Loucy (cell line): Measurements from ENCODE around the gene RBM19.

Source experiments
- H2AFZ ChIP-seq: fragments of 200-600 bp; sonication (generic); 2 replicates; pipeline ENCODE4 v1.6.0; 2016; ENCODE audit warnings: antibody characterized with exemption, mild to moderate bottlenecking, low read length, moderate library complexity
- H3F3A ChIP-seq: fragments of 200-600 bp; 2 replicates; pipeline ENCODE4 v1.6.0; 2016; ENCODE audit warnings: antibody characterized with exemption, low read depth, mild to moderate bottlenecking
- H3K27me3 ChIP-seq: fragments of 200-600 bp; sonication (generic); 2 replicates; pipeline ENCODE4 v1.6.1; 2014; ENCODE audit warnings: low read length, mild to moderate bottlenecking; ENCODE audit not compliant: insufficient read depth, poor library complexity, severe bottlenecking
- H3K36me3 ChIP-seq: fragments of 200-600 bp; sonication (generic); 2 replicates; pipeline ENCODE4 v1.6.1; 2016; ENCODE audit warnings: low read length; ENCODE audit not compliant: insufficient read depth
- H3K4me1 ChIP-seq: fragments of 200-600 bp; sonication (generic); 2 replicates; pipeline ENCODE4 v1.5.1; 2014; ENCODE audit warnings: low read length, mild to moderate bottlenecking; ENCODE audit not compliant: insufficient read depth, poor library complexity, severe bottlenecking
- H3K4me2 ChIP-seq: fragments of 200-600 bp; sonication (generic); 2 replicates; pipeline ENCODE4 v1.6.0; 2014; ENCODE audit warnings: antibody characterized with exemption, low read length, low read depth, mild to moderate bottlenecking; ENCODE audit not compliant: poor library complexity, severe bottlenecking
- H3K4me3 ChIP-seq: fragments of 200-600 bp; sonication (generic); 2 replicates; pipeline ENCODE4 v1.5.1; 2014; ENCODE audit warnings: low read length, mild to moderate bottlenecking, mixed read lengths; ENCODE audit not compliant: poor library complexity, severe bottlenecking
- H3K79me2 ChIP-seq: fragments of 200-600 bp; sonication (generic); 2 replicates; pipeline ENCODE4 v1.6.1; 2014; ENCODE audit warnings: low read length; ENCODE audit not compliant: insufficient read depth
- H3K9ac ChIP-seq: fragments of 200-600 bp; sonication (generic); 2 replicates; pipeline ENCODE4 v1.6.0; 2014; ENCODE audit warnings: mild to moderate bottlenecking, low read depth, low read length, moderate library complexity; ENCODE audit not compliant: poor library complexity, severe bottlenecking
- H3K9me2 ChIP-seq: fragments of 200-600 bp; sonication (generic); replicated peaks from 2 replicates; pipeline ENCODE4 v1.6.1; 2016; ENCODE audit warnings: low read depth, low read length, mixed read lengths
- H3K9me3 ChIP-seq: fragments of 200-600 bp; sonication (generic); 2 replicates; pipeline ENCODE4 v1.6.1; 2014; ENCODE audit warnings: mild to moderate bottlenecking, antibody characterized with exemption, low read length, low read depth; ENCODE audit not compliant: insufficient read depth
- H4K20me1 ChIP-seq: fragments of 200-600 bp; sonication (generic); 2 replicates; pipeline ENCODE4 v1.6.0; 2014; ENCODE audit warnings: antibody characterized with exemption, low read length, mild to moderate bottlenecking; ENCODE audit not compliant: insufficient read depth, poor library complexity, severe bottlenecking
- EZH2phosphoT487 ChIP-seq: fragments of 200-600 bp; IDR thresholded peaks from 2 replicates; pipeline ENCODE4 v1.6.1; 2018; ENCODE audit warnings: antibody characterized with exemption, mild to moderate bottlenecking, moderate library complexity, borderline replicate concordance
- TF ChIP-seq, protein P1 (sequence below): fragments of 200-600 bp; sonication (generic); conservative IDR thresholded peaks from 2 replicates; pipeline ENCODE4 v1.5.1; 2014; ENCODE audit warnings: mild to moderate bottlenecking, antibody characterized with exemption, low read length

The RBM19 gene

DNA sequence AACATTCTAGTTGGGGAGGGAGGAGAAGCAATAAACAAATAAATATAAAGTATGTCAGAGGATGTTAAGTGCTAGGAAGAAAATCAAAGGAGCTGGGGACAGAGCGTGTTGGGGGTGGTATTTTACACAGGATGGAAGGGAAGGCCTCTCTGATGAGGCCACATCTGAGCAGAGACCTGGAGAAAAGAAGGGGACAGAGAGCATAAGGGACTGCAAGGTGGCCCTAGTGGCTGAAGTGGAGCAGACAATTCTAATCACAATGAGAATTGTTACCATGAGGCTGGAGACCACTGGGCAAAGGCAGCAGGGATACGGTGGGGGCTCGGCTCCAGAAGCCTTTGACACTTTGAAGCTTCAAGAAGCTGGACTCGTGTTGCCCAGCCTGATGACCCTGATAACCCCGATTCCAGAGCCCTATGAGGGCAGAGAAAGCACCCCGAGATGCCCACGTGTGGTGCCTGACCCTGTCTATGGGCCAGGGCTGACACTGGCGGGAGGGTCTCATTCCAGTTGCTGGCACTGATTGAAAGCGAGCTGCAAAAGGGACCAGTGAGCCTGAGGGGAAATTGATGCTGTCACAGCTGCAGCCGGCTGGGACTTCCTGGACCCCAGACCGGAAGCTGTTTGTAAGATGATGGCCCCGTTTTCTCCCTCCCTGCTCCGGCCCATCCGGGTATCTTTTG, 169.1 kb downstream of the RBM19 start:
- Histone ChIP-seq H3K9ac (no peak overlapping the region), H3K4me3 (no peak overlapping the region)

DNA sequence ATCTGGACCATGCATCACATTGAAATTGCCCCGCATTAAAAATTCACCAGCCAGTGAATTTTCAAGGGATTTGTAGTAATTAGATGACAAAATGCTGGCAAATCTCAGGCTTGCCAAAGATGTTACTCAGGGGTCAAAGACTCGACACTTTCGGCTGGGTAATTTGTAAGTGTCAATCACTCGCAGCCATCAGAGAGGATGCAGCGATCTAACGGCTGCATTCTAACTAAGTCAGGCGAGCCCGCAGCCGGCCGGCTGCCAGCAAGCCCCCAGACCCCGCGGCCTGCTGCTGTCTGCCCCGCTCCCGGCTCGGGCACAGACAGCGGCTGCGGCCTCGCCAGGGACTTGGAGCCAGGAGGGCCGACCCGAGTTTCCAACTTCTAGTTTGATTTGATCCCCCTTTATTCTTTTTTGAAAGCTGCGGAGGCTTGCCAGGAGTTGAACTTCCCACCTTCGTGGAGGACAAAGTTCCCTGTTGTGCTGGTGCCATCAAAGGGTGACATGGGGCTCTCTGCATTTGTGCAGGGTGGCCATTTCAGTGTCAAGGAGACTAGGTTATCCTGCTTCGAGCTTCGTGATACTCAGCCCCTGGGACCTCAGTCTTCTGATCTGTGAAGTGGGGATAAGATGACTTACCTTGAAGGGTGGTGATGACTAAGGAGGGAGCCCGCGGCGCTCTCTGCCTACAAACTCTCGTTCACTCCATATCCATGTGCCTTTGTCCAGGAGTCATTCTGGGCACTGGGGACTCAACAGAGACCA, 169.9 kb downstream of the RBM19 start:
- Histone ChIP-seq H3K9ac (no peak overlapping the region), H4K20me1 (no peaks in the 10 kb centered on the region), H2AFZ (no peak overlapping the region), H3K36me3 (no peaks in the 10 kb centered on the region), H3K4me1 (no peaks in the 10 kb centered on the region), H3K4me3 (no peak overlapping the region), H3K4me2 (no peak overlapping the region), H3K79me2 (no peaks in the 10 kb centered on the region), H3K9me3 (no peaks in the 10 kb centered on the region), H3F3A (no peaks in the 10 kb centered on the region), H3K9me2 (no peaks in the 10 kb centered on the region), H3K27me3 (no peaks in the 10 kb centered on the region)
- TF ChIP-seq, protein P1, sequence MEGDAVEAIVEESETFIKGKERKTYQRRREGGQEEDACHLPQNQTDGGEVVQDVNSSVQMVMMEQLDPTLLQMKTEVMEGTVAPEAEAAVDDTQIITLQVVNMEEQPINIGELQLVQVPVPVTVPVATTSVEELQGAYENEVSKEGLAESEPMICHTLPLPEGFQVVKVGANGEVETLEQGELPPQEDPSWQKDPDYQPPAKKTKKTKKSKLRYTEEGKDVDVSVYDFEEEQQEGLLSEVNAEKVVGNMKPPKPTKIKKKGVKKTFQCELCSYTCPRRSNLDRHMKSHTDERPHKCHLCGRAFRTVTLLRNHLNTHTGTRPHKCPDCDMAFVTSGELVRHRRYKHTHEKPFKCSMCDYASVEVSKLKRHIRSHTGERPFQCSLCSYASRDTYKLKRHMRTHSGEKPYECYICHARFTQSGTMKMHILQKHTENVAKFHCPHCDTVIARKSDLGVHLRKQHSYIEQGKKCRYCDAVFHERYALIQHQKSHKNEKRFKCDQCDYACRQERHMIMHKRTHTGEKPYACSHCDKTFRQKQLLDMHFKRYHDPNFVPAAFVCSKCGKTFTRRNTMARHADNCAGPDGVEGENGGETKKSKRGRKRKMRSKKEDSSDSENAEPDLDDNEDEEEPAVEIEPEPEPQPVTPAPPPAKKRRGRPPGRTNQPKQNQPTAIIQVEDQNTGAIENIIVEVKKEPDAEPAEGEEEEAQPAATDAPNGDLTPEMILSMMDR, result no peak
- no peak for TF ChIP-seq EZH2phosphoT487

More for the DNA sequence above, 169.1 kb downstream of the RBM19 start:
- H3K4me1 ChIP-seq, result no peaks in the 10 kb centered on the region
- no peak overlapping the region for H3K4me2 ChIP-seq
- TF ChIP-seq, protein P1, result no peak
- no peak for TF ChIP-seq EZH2phosphoT487
- no peaks in the 10 kb centered on the region for H3K79me2 ChIP-seq
- no peak overlapping the region for H2AFZ ChIP-seq
- H3K27me3 ChIP-seq, result no peaks in the 10 kb centered on the region
- H3K9me2 ChIP-seq, result no peaks in the 10 kb centered on the region
- H3F3A ChIP-seq, result no peaks in the 10 kb centered on the region
- no peaks in the 10 kb centered on the region for H4K20me1 ChIP-seq
- no peaks in the 10 kb centered on the region for H3K36me3 ChIP-seq
- H3K9me3 ChIP-seq, result no peaks in the 10 kb centered on the region

DNA sequence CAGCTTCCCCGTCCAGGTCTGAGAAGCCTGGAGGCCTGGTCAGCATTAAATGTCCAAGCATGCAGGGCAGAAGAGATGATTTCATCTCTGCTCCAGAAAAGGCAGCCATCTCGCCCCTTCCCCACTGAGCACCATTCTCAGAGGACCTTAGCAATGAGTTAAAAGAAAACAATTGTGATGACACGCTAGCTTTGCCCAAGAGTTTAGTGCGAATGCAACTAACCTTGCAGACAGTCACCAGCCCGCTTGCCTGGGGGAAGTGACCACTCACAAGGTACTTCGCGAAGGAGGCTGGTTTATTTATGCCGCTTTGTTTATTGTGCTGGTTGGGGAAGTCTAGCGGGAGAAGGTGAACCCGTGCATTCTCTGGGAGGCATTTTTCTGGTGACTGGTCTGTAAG, 170.7 kb downstream of the RBM19 start:
- Histone ChIP-seq H3K9me2 (no peaks in the 10 kb centered on the region), H3K9me3 (no peaks in the 10 kb centered on the region), H3K4me2 (no peak overlapping the region), H2AFZ (no peak overlapping the region), H3K9ac (no peak overlapping the region), H3K27me3 (no peaks in the 10 kb centered on the region), H3K79me2 (no peaks in the 10 kb centered on the region), H3K4me1 (no peaks in the 10 kb centered on the region), H3F3A (no peaks in the 10 kb centered on the region), H4K20me1 (no peaks in the 10 kb centered on the region), H3K4me3 (no peak overlapping the region), H3K36me3 (no peaks in the 10 kb centered on the region)
- TF ChIP-seq, protein P1, result no peak
- TF ChIP-seq EZH2phosphoT487, result no peak
